ENCODE measurements around the gene PIGV.

DNA sequence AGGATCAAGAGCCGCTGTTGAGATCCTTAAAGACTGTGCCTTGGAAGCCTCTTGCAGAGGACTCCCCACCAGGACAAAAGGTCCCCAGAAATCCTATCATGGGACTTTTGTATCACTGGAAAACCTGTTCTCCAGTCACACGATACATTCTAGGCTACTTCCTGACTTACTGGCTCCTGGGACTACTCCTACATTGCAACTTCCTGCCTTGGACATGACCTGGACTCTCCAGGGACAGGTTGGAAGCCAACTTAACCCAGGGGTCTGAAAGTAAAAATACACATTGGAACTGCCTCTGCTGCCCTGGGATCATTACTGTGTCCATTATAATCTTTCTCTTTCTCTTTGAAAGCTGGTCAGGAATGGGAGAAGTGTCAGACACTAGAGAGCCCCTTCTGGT is 9.9 kb downstream of the PIGV start:
- TF ChIP-seq TCF7L2 (IDR thresholded peaks at IDR 0.05; ENCODE audit: borderline replicate concordance, extremely low read depth, insufficient read depth, insufficient read length) (no peak), POLR2A (IDR thresholded peaks at IDR 0.05; ENCODE audit: borderline replicate concordance, extremely low read depth, insufficient read depth, insufficient read length) (no peak), CTCF (IDR thresholded peaks at IDR 0.05 in 2 of 3, conservative IDR thresholded peaks at IDR 0.05 in 1 of 3; ENCODE audit: borderline replicate concordance in 1 of 3, insufficient read depth in 1 of 3, low read depth in 2 of 3, low read length in 2 of 3) (no peak), EZH2 (IDR thresholded peaks at IDR 0.05) (no peak), SIN3A (IDR thresholded peaks at IDR 0.05; ENCODE audit: low read depth) (no peak), RAD21 (IDR thresholded peaks at IDR 0.05; ENCODE audit: low read depth) (no peak), YY1 (IDR thresholded peaks at IDR 0.05; ENCODE audit: extremely low read depth, insufficient replicate concordance, low read depth, low read length) (no peak), EZH2phosphoT487 (IDR thresholded peaks at IDR 0.05; ENCODE audit: borderline replicate concordance) (no peak), POLR2AphosphoS5 (IDR thresholded peaks at IDR 0.05; ENCODE audit: low read depth, low read length) (no peak)

Data from HCT116 (cell line).